Measurements from ENCODE around the gene OR10G8. TPM values are rescaled to one million over a fixed set of nuclear protein-coding genes. Genes with fewer than 3 reads are reported as not detected.

OR10G8 gene
- total RNA-seq, 2 experiments from 2014 or later = not detected

- no peaks in the 10 kb centered on the region for H3K79me2 ChIP-seq (ENCODE audit: insufficient read depth, low read depth, low read length)
- ChIA-PET CTCF (ENCODE audit: unreplicated experiment) (no interaction called here), POLR2A (no interaction called here)
- peaks cover 12% of the 10 kb centered on the region for H3K4me1 ChIP-seq (ENCODE audit: insufficient read depth, low read length, poor library complexity, severe bottlenecking)
- no peaks in the 10 kb centered on the region for H3K9me3 ChIP-seq (ENCODE audit: low read length)
- no peak overlapping the region for H3K27ac ChIP-seq (ENCODE audit: low read depth, low read length, poor library complexity, severe bottlenecking)
- intact Hi-C loops (cut with micrococcal nuclease; ENCODE audit: unreplicated experiment) = no loop called here
- H3K4me2 ChIP-seq (ENCODE audit: low read length) = no peak overlapping the region
- H3K9me2 ChIP-seq (ENCODE audit: insufficient read depth, low read length) = no peaks in the 10 kb centered on the region
- BruUV-seq (replicated peaks) = no TSS peak
- no peak overlapping the region for H2AFZ ChIP-seq (ENCODE audit: low read length)
- no peaks in the 10 kb centered on the region for H3K36me3 ChIP-seq (ENCODE audit: insufficient read depth, low read length)
- DNase-seq (ENCODE audit: low spot score) = no peak
- no peak overlapping the region for H3K4me3 ChIP-seq (ENCODE audit: low read depth, low read length, poor library complexity, severe bottlenecking)
- TF ChIP-seq CTCF (conservative IDR thresholded peaks at IDR 0.05; ENCODE audit: low read length) = no peak
- no peak for TF ChIP-seq EZH2phosphoT487 (IDR thresholded peaks at IDR 0.05; ENCODE audit: borderline replicate concordance, low read depth, low read length)
- no peaks in the 10 kb centered on the region for H4K20me1 ChIP-seq (ENCODE audit: insufficient read depth, low read length)
These were observed 48.9 kb downstream of the OR10G8 start for GRCh38 chr11:124075492-124075840.

GRCh38 chr11:124075841-124076651 lies 49.4 kb downstream of the OR10G8 start:
- TF ChIP-seq EZH2phosphoT487 (IDR thresholded peaks at IDR 0.05; ENCODE audit: borderline replicate concordance, low read depth, low read length) (no peak), CTCF (conservative IDR thresholded peaks at IDR 0.05; ENCODE audit: low read length) (no peak)
- H3K9me2 ChIP-seq (ENCODE audit: insufficient read depth, low read length) = no peaks in the 10 kb centered on the region
- no peaks in the 10 kb centered on the region for H3K79me2 ChIP-seq (ENCODE audit: insufficient read depth, low read depth, low read length)
- intact Hi-C loops (cut with micrococcal nuclease; ENCODE audit: unreplicated experiment) = no loop called here
- CTCF ChIA-PET (ENCODE audit: unreplicated experiment) = no interaction called here
- H3K27ac ChIP-seq (ENCODE audit: low read depth, low read length, poor library complexity, severe bottlenecking) = no peak overlapping the region
- no peak overlapping the region for H3K4me2 ChIP-seq (ENCODE audit: low read length)
- H3K4me3 ChIP-seq (ENCODE audit: low read depth, low read length, poor library complexity, severe bottlenecking) = no peak overlapping the region
- H4K20me1 ChIP-seq (ENCODE audit: insufficient read depth, low read length) = no peaks in the 10 kb centered on the region
- no peaks in the 10 kb centered on the region for H3K36me3 ChIP-seq (ENCODE audit: insufficient read depth, low read length)
- no TSS peak for BruUV-seq (replicated peaks)
- H3K4me1 ChIP-seq (ENCODE audit: insufficient read depth, low read length, poor library complexity, severe bottlenecking) = peaks cover 6% of the 10 kb centered on the region
- DNase-seq (ENCODE audit: low spot score) = no peak
- no peaks in the 10 kb centered on the region for H3K9me3 ChIP-seq (ENCODE audit: low read length)
- POLR2A ChIA-PET = no interaction called here
- no peak overlapping the region for H2AFZ ChIP-seq (ENCODE audit: low read length)

- H2AFZ ChIP-seq (ENCODE audit: low read length) = no peak overlapping the region
- H3K27ac ChIP-seq (ENCODE audit: low read depth, low read length, poor library complexity, severe bottlenecking) = no peak overlapping the region
- H3K9me2 ChIP-seq (ENCODE audit: insufficient read depth, low read length) = no peaks in the 10 kb centered on the region
- no peak for TF ChIP-seq EZH2phosphoT487 (IDR thresholded peaks at IDR 0.05; ENCODE audit: borderline replicate concordance, low read depth, low read length)
- TF ChIP-seq CTCF (conservative IDR thresholded peaks at IDR 0.05; ENCODE audit: low read length) = no peak
- no peaks in the 10 kb centered on the region for H3K79me2 ChIP-seq (ENCODE audit: insufficient read depth, low read depth, low read length)
- H3K9me3 ChIP-seq (ENCODE audit: low read length) = no peaks in the 10 kb centered on the region
- H3K4me3 ChIP-seq (ENCODE audit: low read depth, low read length, poor library complexity, severe bottlenecking) = no peak overlapping the region
- DNase-seq (ENCODE audit: low spot score) = no peak
- POLR2A ChIA-PET = no interaction called here
- H3K36me3 ChIP-seq (ENCODE audit: insufficient read depth, low read length) = no peaks in the 10 kb centered on the region
- intact Hi-C loops (cut with micrococcal nuclease; ENCODE audit: unreplicated experiment) = no loop called here
- H4K20me1 ChIP-seq (ENCODE audit: insufficient read depth, low read length) = no peaks in the 10 kb centered on the region
- no peak overlapping the region for H3K4me2 ChIP-seq (ENCODE audit: low read length)
- BruUV-seq (replicated peaks) = no TSS peak
- H3K4me1 ChIP-seq (ENCODE audit: insufficient read depth, low read length, poor library complexity, severe bottlenecking) = no peaks in the 10 kb centered on the region
- CTCF ChIA-PET (ENCODE audit: unreplicated experiment) = no interaction called here
These were observed 50.7 kb downstream of the OR10G8 start for GRCh38 chr11:124077266-124077665.
